HL-60 (cell line): ENCODE results near the gene TMEM121.

Experiments used
- DNase-seq, 2 experiments: peaks; one replicate each; pipeline ENCODE4 v3.0.0-alpha.2; 2010 to 2020; ENCODE audit warnings: low read depth in 1 of 2, low spot score in 1 of 2
- H3K27ac ChIP-seq: fragments of 250-450 bp; sonication (Bioruptor Pico); replicated peaks from 2 replicates; pipeline ENCODE4 v1.5.1; 2020; ENCODE audit warnings: mild to moderate bottlenecking, moderate library complexity
- H3K27me3 ChIP-seq: fragments of 250-450 bp; sonication (Bioruptor Pico); 2 replicates; pipeline ENCODE4 v1.5.1; 2021; ENCODE audit warnings: mild to moderate bottlenecking, moderate library complexity; ENCODE audit not compliant: insufficient read depth, poor library complexity, severe bottlenecking
- H3K4me3 ChIP-seq: replicated peaks from 2 replicates; pipeline ENCODE4 v1.5.1; 2011; ENCODE audit warnings: mild to moderate bottlenecking, control low read depth, low read length; ENCODE audit not compliant: insufficient read depth
- CTCF ChIP-seq: IDR thresholded peaks from one replicate; pipeline ENCODE4 v1.5.1; 2011; ENCODE audit warnings: low read length, control low read depth, inconsistent platforms; ENCODE audit not compliant: insufficient read depth
- GABPA ChIP-seq: IDR thresholded peaks from 2 replicates; pipeline ENCODE4 v1.6.1; 2012; ENCODE audit warnings: low read depth
- POLR2AphosphoS5 ChIP-seq: IDR thresholded peaks from 2 replicates; pipeline ENCODE4 v1.6.1; 2012; ENCODE audit warnings: low read depth
- REST ChIP-seq: IDR thresholded peaks from 2 replicates; pipeline ENCODE4 v1.6.1; 2012; ENCODE audit warnings: low read depth; ENCODE audit not compliant: insufficient replicate concordance
- SPI1 ChIP-seq: IDR thresholded peaks from 2 replicates; pipeline ENCODE4 v1.6.1; 2012; ENCODE audit warnings: low read depth, mild to moderate bottlenecking, borderline replicate concordance

TMEM121 gene

GRCh38 chr14:105547741-105548169 lies 21.4 kb downstream of the TMEM121 start:
- peaks cover 2% of the 10 kb centered on the region for H3K27me3 ChIP-seq
- no peak for TF ChIP-seq POLR2AphosphoS5
- no peak for TF ChIP-seq REST
- TF ChIP-seq GABPA: no peak
- no peak for TF ChIP-seq SPI1
- TF ChIP-seq CTCF: no peak
- H3K27ac ChIP-seq: no peak overlapping the region
- no peak for DNase-seq
- H3K4me3 ChIP-seq: no peak overlapping the region

GRCh38 chr14:105549481-105549880 lies 23.1 kb downstream of the TMEM121 start:
- TF ChIP-seq REST (no peak), GABPA (no peak), CTCF (no peak), POLR2AphosphoS5 (no peak), SPI1 (no peak)
- Histone ChIP-seq H3K4me3 (no peak overlapping the region), H3K27ac (no peak overlapping the region), H3K27me3 (no peaks in the 10 kb centered on the region)
- no peak for DNase-seq

- Histone ChIP-seq H3K4me3 (no peak overlapping the region), H3K27ac (no peak overlapping the region), H3K27me3 (peaks cover 3% of the 10 kb centered on the region)
- TF ChIP-seq SPI1 (no peak), GABPA (no peak), POLR2AphosphoS5 (no peak), REST (no peak), CTCF (no peak)
- no peak for DNase-seq
These were observed 27.6 kb downstream of the TMEM121 start for GRCh38 chr14:105554022-105554421.
